BLaER1 (cell line): ENCODE results near the gene ZNF710.

Experiments
- H3K27ac ChIP-seq: shearing (Covaris generic); formaldehyde crosslinking; 2 replicates; pipeline ENCODE4 v1.8.1; 2022
- H3K27me3 ChIP-seq: shearing (Covaris generic); formaldehyde crosslinking; 2 replicates; pipeline ENCODE4 v1.8.1; 2022
- H3K36me3 ChIP-seq: shearing (Covaris generic); formaldehyde crosslinking; 2 replicates; pipeline ENCODE4 v1.8.1; 2022
- H3K4me1 ChIP-seq: shearing (Covaris generic); formaldehyde crosslinking; 2 replicates; pipeline ENCODE4 v1.8.1; 2022
- H3K4me2 ChIP-seq: shearing (Covaris generic); formaldehyde crosslinking; 2 replicates; pipeline ENCODE4 v1.8.1; 2022
- H3K4me3 ChIP-seq: shearing (Covaris generic); formaldehyde crosslinking; 2 replicates; pipeline ENCODE4 v1.8.1; 2022
- H3K9ac ChIP-seq: shearing (Covaris generic); formaldehyde crosslinking; 2 replicates; pipeline ENCODE4 v1.8.1; 2022
- H3K9me3 ChIP-seq: shearing (Covaris generic); formaldehyde crosslinking; 2 replicates; pipeline ENCODE4 v1.8.1; 2022
- H4K20me1 ChIP-seq: shearing (Covaris generic); formaldehyde crosslinking; 2 replicates; pipeline ENCODE4 v1.8.1; 2022
- Cebpa-rat ChIP-seq: shearing (Covaris generic); IDR thresholded peaks from 2 replicates; pipeline ENCODE4 v1.8.1; 2022

Gene ZNF710

GRCh38 chr15:90036343-90036742 is 35.2 kb downstream of the ZNF710 start:
- H3K27ac ChIP-seq, result peak overlapping the region; percentile 44; the same call in 1 of the 2 replicates

GRCh38 chr15:90036806-90037510 is 35.8 kb downstream of the ZNF710 start:
- no peaks in the 10 kb centered on the region for H3K27me3 ChIP-seq
- H3K4me2 ChIP-seq, result peak overlapping the region; percentile 88
- H3K36me3 ChIP-seq, result no peaks in the 10 kb centered on the region
- H3K9me3 ChIP-seq, result no peaks in the 10 kb centered on the region
- H3K4me3 ChIP-seq, result no peak overlapping the region
- no peak for TF ChIP-seq Cebpa-rat
- no peak overlapping the region for H3K9ac ChIP-seq
- peak overlapping the region; percentile 44 for H3K27ac ChIP-seq
- no peaks in the 10 kb centered on the region for H4K20me1 ChIP-seq
- H3K4me1 ChIP-seq, result peaks cover 99% of the 10 kb centered on the region

More at GRCh38 chr15:90036343-90036742, 35.2 kb downstream of the ZNF710 start:
- no peaks in the 10 kb centered on the region for H3K36me3 ChIP-seq
- no peak overlapping the region for H3K4me3 ChIP-seq
- H3K4me1 ChIP-seq, result peaks cover 99% of the 10 kb centered on the region
- H3K27me3 ChIP-seq, result no peaks in the 10 kb centered on the region
- H3K9ac ChIP-seq, result no peak overlapping the region
- peak overlapping the region; percentile 88 for H3K4me2 ChIP-seq
- TF ChIP-seq Cebpa-rat, result no peak
- no peaks in the 10 kb centered on the region for H4K20me1 ChIP-seq
- no peaks in the 10 kb centered on the region for H3K9me3 ChIP-seq

- H3K9ac ChIP-seq, result peak overlapping the region; percentile 37; the same call in 1 of the 2 replicates
These were observed 36.4 kb downstream of the ZNF710 start for GRCh38 chr15:90037511-90037860.

GRCh38 chr15:90037961-90038631 is 37.0 kb downstream of the ZNF710 start:
- TF ChIP-seq Cebpa-rat, result no peak
- Histone ChIP-seq H3K4me2 (peak overlapping the region; percentile 88), H3K27ac (peak overlapping the region; percentile 44), H3K9me3 (no peaks in the 10 kb centered on the region), H4K20me1 (no peaks in the 10 kb centered on the region), H3K4me1 (peaks cover 99% of the 10 kb centered on the region), H3K9ac (peak overlapping the region; percentile 37; the same call in 1 of the 2 replicates), H3K27me3 (no peaks in the 10 kb centered on the region), H3K4me3 (no peak overlapping the region), H3K36me3 (no peaks in the 10 kb centered on the region)

More at GRCh38 chr15:90037511-90037860, 36.4 kb downstream of the ZNF710 start:
- no peaks in the 10 kb centered on the region for H4K20me1 ChIP-seq
- no peak overlapping the region for H3K4me3 ChIP-seq
- H3K9me3 ChIP-seq, result no peaks in the 10 kb centered on the region
- no peaks in the 10 kb centered on the region for H3K27me3 ChIP-seq
- H3K4me2 ChIP-seq, result peak overlapping the region; percentile 88
- peaks cover 99% of the 10 kb centered on the region for H3K4me1 ChIP-seq
- H3K27ac ChIP-seq, result peak overlapping the region; percentile 44
- TF ChIP-seq Cebpa-rat, result no peak
- no peaks in the 10 kb centered on the region for H3K36me3 ChIP-seq

GRCh38 chr15:90038632-90039095 is 37.5 kb downstream of the ZNF710 start:
- Histone ChIP-seq H3K9me3 (no peaks in the 10 kb centered on the region), H3K9ac (no peak overlapping the region), H3K27ac (no peak overlapping the region), H3K4me1 (peaks cover 99% of the 10 kb centered on the region), H4K20me1 (no peaks in the 10 kb centered on the region), H3K4me2 (peak overlapping the region; percentile 88), H3K27me3 (no peaks in the 10 kb centered on the region), H3K4me3 (no peak overlapping the region), H3K36me3 (no peaks in the 10 kb centered on the region)
- TF ChIP-seq Cebpa-rat, result no peak

- H3K4me2 ChIP-seq, result peak overlapping the region; percentile 88
- H4K20me1 ChIP-seq, result no peaks in the 10 kb centered on the region
- TF ChIP-seq Cebpa-rat, result no peak
- H3K4me1 ChIP-seq, result peaks cover 100% of the 10 kb centered on the region
- H3K27ac ChIP-seq, result 0 out of 2 replicates have a peak overlapping the region, but pooled peaks have one; percentile 45
- H3K36me3 ChIP-seq, result 0 out of 2 replicates have a peak, but pooled peaks cover 4% of the 10 kb centered on the region
- no peaks in the 10 kb centered on the region for H3K27me3 ChIP-seq
- no peak overlapping the region; the same call in 1 of the 2 replicates for H3K4me3 ChIP-seq
- 0 out of 2 replicates have a peak overlapping the region, but pooled peaks have one; percentile 38 for H3K9ac ChIP-seq
- H3K9me3 ChIP-seq, result no peaks in the 10 kb centered on the region
These were observed 38.9 kb downstream of the ZNF710 start for GRCh38 chr15:90039996-90040395.

- H3K4me1 ChIP-seq, result peaks cover 100% of the 10 kb centered on the region
- H4K20me1 ChIP-seq, result no peaks in the 10 kb centered on the region
- H3K9ac ChIP-seq, result no peak overlapping the region
- 0 out of 2 replicates have a peak, but pooled peaks cover 4% of the 10 kb centered on the region for H3K36me3 ChIP-seq
- H3K27me3 ChIP-seq, result no peaks in the 10 kb centered on the region
- no peaks in the 10 kb centered on the region for H3K9me3 ChIP-seq
- H3K4me2 ChIP-seq, result peak overlapping the region; percentile 88
- no peak overlapping the region for H3K4me3 ChIP-seq
- TF ChIP-seq Cebpa-rat, result no peak
- 0 out of 2 replicates have a peak overlapping the region, but pooled peaks have one; percentile 45 for H3K27ac ChIP-seq
These were observed 39.5 kb downstream of the ZNF710 start for GRCh38 chr15:90040618-90041017.

- Histone ChIP-seq H3K4me2 (peak overlapping the region; percentile 45), H3K4me1 (peaks cover 100% of the 10 kb centered on the region), H4K20me1 (no peaks in the 10 kb centered on the region), H3K4me3 (no peak overlapping the region), H3K27ac (peak overlapping the region; percentile 65; the same call in 1 of the 2 replicates), H3K9me3 (no peaks in the 10 kb centered on the region), H3K9ac (no peak overlapping the region), H3K36me3 (0 out of 2 replicates have a peak, but pooled peaks cover 4% of the 10 kb centered on the region), H3K27me3 (no peaks in the 10 kb centered on the region)
- TF ChIP-seq Cebpa-rat, result no peak
These were observed 41.2 kb downstream of the ZNF710 start for GRCh38 chr15:90042356-90042755.

- H3K27me3 ChIP-seq, result no peaks in the 10 kb centered on the region
- TF ChIP-seq Cebpa-rat, result no peak
- H3K27ac ChIP-seq, result peak overlapping the region; percentile 65
- peak overlapping the region; percentile 45 for H3K4me2 ChIP-seq
- 0 out of 2 replicates have a peak, but pooled peaks cover 4% of the 10 kb centered on the region for H3K36me3 ChIP-seq
- H3K9me3 ChIP-seq, result no peaks in the 10 kb centered on the region
- H4K20me1 ChIP-seq, result no peaks in the 10 kb centered on the region
- H3K4me3 ChIP-seq, result no peak overlapping the region
- peaks cover 100% of the 10 kb centered on the region for H3K4me1 ChIP-seq
- H3K9ac ChIP-seq, result peak overlapping the region; percentile 2; the same call in 1 of the 2 replicates
These were observed 41.8 kb downstream of the ZNF710 start for GRCh38 chr15:90042766-90043529.
